Measurements from ENCODE around the gene LRRC8E. TPM values are rescaled to one million over a fixed set of nuclear protein-coding genes. Genes with fewer than 3 reads are reported as not detected.

Gene LRRC8E
- total and polyA plus RNA-seq, 4 donors, result 1.8 to 3.3 (median 2.4) TPM; not detected in 1

DNA sequence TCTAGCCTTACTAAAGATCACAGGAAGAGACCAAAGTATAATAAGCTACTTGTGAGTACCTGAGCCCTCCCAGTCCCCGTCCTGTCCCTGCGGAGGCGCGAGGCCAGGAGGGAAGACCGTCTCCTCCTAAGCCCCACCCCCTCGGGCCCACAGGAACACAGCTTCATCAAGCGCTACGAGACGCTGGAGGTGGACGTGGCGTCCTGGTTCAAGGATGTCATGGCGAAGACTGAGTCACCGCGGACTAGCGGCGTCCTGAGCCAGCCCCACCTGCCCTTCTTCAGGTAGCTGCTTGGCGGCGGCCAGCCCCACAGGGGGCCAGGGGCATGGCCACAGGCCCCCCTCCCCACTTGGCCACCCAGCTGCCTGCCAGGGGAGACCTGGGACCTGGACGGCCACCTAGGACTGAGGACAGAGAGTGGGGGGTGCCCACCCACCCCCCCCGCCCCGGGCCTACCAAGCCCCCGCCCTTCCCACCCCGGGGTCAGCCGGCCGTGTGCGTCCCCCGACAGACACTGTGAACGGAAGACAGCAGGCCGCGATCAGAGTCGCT lies 23.9 kb downstream of the LRRC8E start:
- Histone ChIP-seq H3K4me3 (ENCODE audit: low read depth in 1 of 3, low read length in 3 of 3) (no peak overlapping the region), H3K27ac (ENCODE audit: low read depth in 1 of 2, low read length in 2 of 2) (no peak overlapping the region), H3K36me3 (ENCODE audit: control insufficient read depth in 4 of 4, insufficient read depth in 3 of 4, low read depth in 1 of 4, low read length in 3 of 4) (peaks cover 0 to 27% (median 11%) of the 10 kb centered on the region in 4 donors), H3K9me3 (ENCODE audit: control insufficient read depth in 4 of 4, low read length in 3 of 4) (no peaks in the 10 kb centered on the region), H3K27me3 (ENCODE audit: control insufficient read depth in 4 of 4, insufficient read depth in 4 of 4, low read length in 3 of 4) (no peaks in the 10 kb centered on the region), H3K4me1 (ENCODE audit: control insufficient read depth in 4 of 4, insufficient read depth in 4 of 4, low read length in 3 of 4) (peaks cover 7 to 27% (median 14%) of the 10 kb centered on the region in 4 donors), H3K9ac (ENCODE audit: low read depth in 1 of 2, low read length in 2 of 2) (no peak overlapping the region)
- WGBS, result 94% methylated on average over 31 of the region's 31 CpGs
- TF ChIP-seq FOXA2 (IDR thresholded peaks at IDR 0.05) (no peak), GABPA (IDR thresholded peaks at IDR 0.05 in 1 of 2, conservative IDR thresholded peaks at IDR 0.05 in 1 of 2) (no peak), NR2F2 (IDR thresholded peaks at IDR 0.05) (no peak), EGR1 (IDR thresholded peaks at IDR 0.05; ENCODE audit: low read depth in 2 of 2) (no peak), TAF1 (conservative IDR thresholded peaks at IDR 0.05) (no peak), HNF4G (IDR thresholded peaks at IDR 0.05) (no peak), SP1 (IDR thresholded peaks at IDR 0.05) (no peak), RAD21 (IDR thresholded peaks at IDR 0.05) (no peak), JUND (IDR thresholded peaks at IDR 0.05) (no peak), MAX (IDR thresholded peaks at IDR 0.05) (no peak), FOXA1 (IDR thresholded peaks at IDR 0.05) (no peak), HNF4A (conservative IDR thresholded peaks at IDR 0.05) (no peak), REST (IDR thresholded peaks at IDR 0.05) (no peak), YY1 (IDR thresholded peaks at IDR 0.05) (no peak)
- TF ChIP-seq, protein P1, sequence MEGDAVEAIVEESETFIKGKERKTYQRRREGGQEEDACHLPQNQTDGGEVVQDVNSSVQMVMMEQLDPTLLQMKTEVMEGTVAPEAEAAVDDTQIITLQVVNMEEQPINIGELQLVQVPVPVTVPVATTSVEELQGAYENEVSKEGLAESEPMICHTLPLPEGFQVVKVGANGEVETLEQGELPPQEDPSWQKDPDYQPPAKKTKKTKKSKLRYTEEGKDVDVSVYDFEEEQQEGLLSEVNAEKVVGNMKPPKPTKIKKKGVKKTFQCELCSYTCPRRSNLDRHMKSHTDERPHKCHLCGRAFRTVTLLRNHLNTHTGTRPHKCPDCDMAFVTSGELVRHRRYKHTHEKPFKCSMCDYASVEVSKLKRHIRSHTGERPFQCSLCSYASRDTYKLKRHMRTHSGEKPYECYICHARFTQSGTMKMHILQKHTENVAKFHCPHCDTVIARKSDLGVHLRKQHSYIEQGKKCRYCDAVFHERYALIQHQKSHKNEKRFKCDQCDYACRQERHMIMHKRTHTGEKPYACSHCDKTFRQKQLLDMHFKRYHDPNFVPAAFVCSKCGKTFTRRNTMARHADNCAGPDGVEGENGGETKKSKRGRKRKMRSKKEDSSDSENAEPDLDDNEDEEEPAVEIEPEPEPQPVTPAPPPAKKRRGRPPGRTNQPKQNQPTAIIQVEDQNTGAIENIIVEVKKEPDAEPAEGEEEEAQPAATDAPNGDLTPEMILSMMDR (IDR thresholded peaks at IDR 0.05; ENCODE audit: low read depth, low read length, missing input control), result no peak
- TF ChIP-seq, protein P2, sequence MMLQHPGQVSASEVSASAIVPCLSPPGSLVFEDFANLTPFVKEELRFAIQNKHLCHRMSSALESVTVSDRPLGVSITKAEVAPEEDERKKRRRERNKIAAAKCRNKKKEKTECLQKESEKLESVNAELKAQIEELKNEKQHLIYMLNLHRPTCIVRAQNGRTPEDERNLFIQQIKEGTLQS (IDR thresholded peaks at IDR 0.05), result no peak
- TF ChIP-seq, protein P3, sequence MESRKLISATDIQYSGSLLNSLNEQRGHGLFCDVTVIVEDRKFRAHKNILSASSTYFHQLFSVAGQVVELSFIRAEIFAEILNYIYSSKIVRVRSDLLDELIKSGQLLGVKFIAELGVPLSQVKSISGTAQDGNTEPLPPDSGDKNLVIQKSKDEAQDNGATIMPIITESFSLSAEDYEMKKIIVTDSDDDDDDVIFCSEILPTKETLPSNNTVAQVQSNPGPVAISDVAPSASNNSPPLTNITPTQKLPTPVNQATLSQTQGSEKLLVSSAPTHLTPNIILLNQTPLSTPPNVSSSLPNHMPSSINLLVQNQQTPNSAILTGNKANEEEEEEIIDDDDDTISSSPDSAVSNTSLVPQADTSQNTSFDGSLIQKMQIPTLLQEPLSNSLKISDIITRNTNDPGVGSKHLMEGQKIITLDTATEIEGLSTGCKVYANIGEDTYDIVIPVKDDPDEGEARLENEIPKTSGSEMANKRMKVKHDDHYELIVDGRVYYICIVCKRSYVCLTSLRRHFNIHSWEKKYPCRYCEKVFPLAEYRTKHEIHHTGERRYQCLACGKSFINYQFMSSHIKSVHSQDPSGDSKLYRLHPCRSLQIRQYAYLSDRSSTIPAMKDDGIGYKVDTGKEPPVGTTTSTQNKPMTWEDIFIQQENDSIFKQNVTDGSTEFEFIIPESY (IDR thresholded peaks at IDR 0.05), result no peak
- DNase-seq (ENCODE audit: low spot score), result no peak
